ENCODE data around the gene CASZ1. TPM values are rescaled to one million over a fixed set of nuclear protein-coding genes. Genes with fewer than 3 reads are reported as not detected.

Gene CASZ1
- total RNA-seq, 2 donors from 2014 or later, result 45.0 to 56.0 TPM

DNA sequence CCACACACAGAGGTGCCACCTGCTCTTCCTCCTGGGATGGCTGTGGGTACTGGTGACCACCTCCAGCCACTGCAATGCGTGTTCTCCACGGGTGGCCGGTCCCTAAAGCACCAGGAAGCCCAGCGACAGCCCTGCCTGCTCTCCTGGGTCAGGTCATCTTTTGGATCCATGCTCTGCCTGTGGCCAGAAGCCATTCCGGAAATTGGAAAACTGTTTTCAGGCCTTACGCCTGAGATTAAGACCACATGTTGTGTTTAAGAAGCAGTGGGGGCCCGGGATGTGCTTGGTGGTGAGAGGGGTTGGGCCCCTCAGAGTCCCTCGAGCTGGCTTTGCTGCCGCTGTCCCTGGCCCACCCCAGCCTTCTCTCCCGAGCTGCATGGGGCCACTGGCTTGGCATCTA, 170.9 kb downstream of the CASZ1 start:
- Histone ChIP-seq H3K27ac (no peak overlapping the region), H3K27me3 (no peaks in the 10 kb centered on the region), H3K4me3 (no peak overlapping the region), H3K9ac (ENCODE audit: low read depth in 2 of 2, low read length in 2 of 2) (no peak overlapping the region), H3K4me1 (no peaks in the 10 kb centered on the region), H3K36me3 (no peaks in the 10 kb centered on the region), H3K9me3 (no peaks in the 10 kb centered on the region)
- DNase-seq, result no peak
- TF ChIP-seq, protein P1, sequence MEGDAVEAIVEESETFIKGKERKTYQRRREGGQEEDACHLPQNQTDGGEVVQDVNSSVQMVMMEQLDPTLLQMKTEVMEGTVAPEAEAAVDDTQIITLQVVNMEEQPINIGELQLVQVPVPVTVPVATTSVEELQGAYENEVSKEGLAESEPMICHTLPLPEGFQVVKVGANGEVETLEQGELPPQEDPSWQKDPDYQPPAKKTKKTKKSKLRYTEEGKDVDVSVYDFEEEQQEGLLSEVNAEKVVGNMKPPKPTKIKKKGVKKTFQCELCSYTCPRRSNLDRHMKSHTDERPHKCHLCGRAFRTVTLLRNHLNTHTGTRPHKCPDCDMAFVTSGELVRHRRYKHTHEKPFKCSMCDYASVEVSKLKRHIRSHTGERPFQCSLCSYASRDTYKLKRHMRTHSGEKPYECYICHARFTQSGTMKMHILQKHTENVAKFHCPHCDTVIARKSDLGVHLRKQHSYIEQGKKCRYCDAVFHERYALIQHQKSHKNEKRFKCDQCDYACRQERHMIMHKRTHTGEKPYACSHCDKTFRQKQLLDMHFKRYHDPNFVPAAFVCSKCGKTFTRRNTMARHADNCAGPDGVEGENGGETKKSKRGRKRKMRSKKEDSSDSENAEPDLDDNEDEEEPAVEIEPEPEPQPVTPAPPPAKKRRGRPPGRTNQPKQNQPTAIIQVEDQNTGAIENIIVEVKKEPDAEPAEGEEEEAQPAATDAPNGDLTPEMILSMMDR (IDR thresholded peaks at IDR 0.05), result no peak
- intact Hi-C loops (cut with DNase I), result no loop called here

DNA sequence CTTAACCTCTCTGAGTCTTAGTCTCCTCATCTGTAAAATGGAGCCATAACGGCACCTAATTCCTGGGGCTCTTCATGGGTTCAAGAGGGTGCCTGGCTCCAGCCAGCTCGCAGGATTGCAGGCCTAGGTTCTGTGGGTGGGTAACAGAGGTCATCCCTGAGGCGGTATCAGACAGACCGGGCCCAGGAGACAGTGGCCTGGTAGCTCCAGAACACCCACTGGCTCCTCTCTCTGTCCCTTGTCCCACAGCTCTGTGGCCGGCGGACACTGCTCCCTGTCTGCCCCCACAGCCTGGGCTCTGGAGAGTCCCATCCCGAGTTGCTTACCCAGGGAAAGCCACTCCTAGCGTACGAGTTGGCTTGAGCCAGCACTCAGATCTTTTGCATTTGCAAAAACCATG, 171.4 kb downstream of the CASZ1 start:
- TF ChIP-seq, protein P1 (IDR thresholded peaks at IDR 0.05), result no peak
- H3K4me3 ChIP-seq, result no peak overlapping the region
- H3K9me3 ChIP-seq, result no peaks in the 10 kb centered on the region
- no peaks in the 10 kb centered on the region for H3K4me1 ChIP-seq
- no peak overlapping the region for H3K27ac ChIP-seq
- no peak for DNase-seq
- H3K27me3 ChIP-seq, result no peaks in the 10 kb centered on the region
- intact Hi-C loops (cut with DNase I), result no loop called here
- H3K9ac ChIP-seq (ENCODE audit: low read depth in 2 of 2, low read length in 2 of 2), result no peak overlapping the region
- no peaks in the 10 kb centered on the region for H3K36me3 ChIP-seq

DNA sequence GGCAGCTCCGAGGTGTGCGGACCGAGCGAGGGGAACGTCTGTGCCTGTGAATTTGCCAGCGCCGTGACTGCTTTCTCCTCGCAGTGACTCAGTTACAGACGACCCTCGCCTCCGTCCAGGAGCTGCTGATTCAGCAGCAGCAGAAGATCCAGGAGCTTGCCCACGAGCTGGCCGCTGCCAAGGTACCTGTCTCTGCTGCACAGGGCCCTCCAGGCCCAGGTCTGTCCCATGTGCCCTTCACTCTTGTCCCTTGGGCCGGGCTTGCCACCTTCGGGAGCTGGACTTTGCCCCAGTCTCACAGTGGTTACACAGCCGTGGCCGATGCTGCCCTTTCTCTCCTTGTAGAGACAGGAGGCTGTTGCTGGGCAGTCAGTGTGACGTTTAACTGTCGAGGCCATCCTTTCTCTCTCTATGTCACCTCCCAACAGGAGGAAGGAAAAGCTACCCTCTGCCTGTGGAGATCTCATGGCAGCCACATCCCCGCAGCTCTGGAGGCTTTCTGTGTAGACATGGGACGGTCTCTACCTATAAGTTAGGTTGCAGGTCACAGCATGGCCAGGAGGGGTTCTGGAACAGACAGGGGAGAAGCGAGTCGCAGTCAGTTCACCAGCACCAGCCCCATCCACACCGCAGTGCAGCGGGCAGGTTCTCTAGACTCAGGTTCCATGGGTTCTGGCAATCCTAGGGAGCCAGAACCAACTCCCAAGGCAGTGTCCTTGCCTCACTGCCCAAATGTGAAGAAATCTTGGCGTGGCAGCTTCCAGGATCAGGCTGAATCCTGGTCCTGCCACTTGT, 172.0 kb downstream of the CASZ1 start:
- H3K4me3 ChIP-seq, result no peak overlapping the region
- H3K27ac ChIP-seq, result no peak overlapping the region
- TF ChIP-seq, protein P1 (IDR thresholded peaks at IDR 0.05), result no peak
- no peaks in the 10 kb centered on the region for H3K4me1 ChIP-seq
- H3K36me3 ChIP-seq, result no peaks in the 10 kb centered on the region
- H3K9me3 ChIP-seq, result no peaks in the 10 kb centered on the region
- intact Hi-C loops (cut with DNase I), result no loop called here
- H3K27me3 ChIP-seq, result no peaks in the 10 kb centered on the region
- no peak for DNase-seq
- no peak overlapping the region for H3K9ac ChIP-seq (ENCODE audit: low read depth in 2 of 2, low read length in 2 of 2)

DNA sequence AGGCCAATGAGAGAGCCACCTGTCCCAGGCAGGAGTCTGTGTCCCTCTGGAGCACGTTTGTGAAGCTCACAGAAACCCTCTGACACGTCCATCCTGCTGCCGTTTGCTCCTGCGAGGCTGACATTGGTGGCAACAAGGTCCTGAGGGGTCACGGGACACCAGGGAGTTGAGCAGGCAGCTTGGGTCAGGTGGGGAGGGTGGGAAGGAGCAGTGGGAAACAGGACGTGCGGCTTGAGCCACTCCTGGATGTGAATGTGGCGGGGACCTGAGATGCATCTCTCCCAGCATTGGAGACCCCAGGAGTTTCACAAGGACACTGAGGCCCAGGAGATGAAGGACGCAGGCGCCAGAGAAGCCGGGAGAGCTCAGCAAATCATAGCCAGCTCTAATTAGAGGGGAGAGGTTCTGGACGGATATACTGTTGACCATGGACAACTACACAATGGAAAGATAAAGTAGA, 172.7 kb downstream of the CASZ1 start:
- Histone ChIP-seq H3K4me3 (no peak overlapping the region), H3K27ac (no peak overlapping the region), H3K36me3 (no peaks in the 10 kb centered on the region), H3K9me3 (no peaks in the 10 kb centered on the region), H3K27me3 (no peaks in the 10 kb centered on the region), H3K9ac (ENCODE audit: low read depth in 2 of 2, low read length in 2 of 2) (no peak overlapping the region), H3K4me1 (no peaks in the 10 kb centered on the region)
- TF ChIP-seq, protein P1 (IDR thresholded peaks at IDR 0.05), result no peak
- intact Hi-C loops (cut with DNase I), result no loop called here
- no peak for DNase-seq

DNA sequence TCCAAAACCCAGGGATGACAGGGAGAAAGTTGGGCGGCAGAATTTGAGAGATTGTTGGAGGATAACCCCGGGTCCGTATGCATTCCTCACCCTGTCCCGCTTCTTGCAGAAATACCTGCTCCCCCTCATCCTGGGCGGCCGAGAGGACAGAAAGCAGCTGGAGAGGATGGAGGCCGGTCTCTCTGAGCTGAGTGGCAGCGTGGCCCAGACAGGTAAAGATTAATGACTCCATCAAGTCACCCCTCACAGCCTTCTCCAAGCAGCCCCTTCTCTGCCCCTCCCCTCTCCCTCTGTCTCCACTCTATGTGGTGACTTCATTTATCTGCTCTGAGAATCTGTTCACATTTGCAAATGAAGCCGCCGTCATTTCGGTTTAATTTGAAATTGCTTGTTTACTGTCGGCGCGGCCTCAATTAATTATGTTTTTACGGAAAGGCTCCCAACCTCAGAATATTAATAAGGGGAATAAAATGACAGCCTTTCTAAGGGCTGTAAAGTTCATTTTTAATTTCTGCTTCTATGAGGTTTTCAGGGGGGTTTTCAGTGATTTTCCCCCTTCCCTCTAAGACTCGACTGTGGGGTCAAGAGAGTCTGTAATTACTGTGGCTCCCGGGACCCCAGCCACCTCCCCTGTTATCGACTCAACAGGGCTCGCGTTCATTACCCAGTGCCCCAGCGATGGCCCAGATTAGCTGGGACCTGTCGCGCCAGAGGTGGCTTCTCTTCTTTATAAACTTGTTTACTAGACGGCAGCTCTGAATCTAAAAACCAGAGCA, 173.3 kb downstream of the CASZ1 start:
- H3K27ac ChIP-seq, result no peak overlapping the region
- TF ChIP-seq, protein P1 (IDR thresholded peaks at IDR 0.05), result no peak
- DNase-seq, result no peak

More for the DNA sequence above, 173.3 kb downstream of the CASZ1 start:
- intact Hi-C loops (cut with DNase I), result no loop called here
- no peaks in the 10 kb centered on the region for H3K9me3 ChIP-seq
- H3K36me3 ChIP-seq, result no peaks in the 10 kb centered on the region
- no peaks in the 10 kb centered on the region for H3K27me3 ChIP-seq
- H3K4me3 ChIP-seq, result no peak overlapping the region
- H3K9ac ChIP-seq (ENCODE audit: low read depth in 2 of 2, low read length in 2 of 2), result no peak overlapping the region
- H3K4me1 ChIP-seq, result no peaks in the 10 kb centered on the region

Measured in colonic mucosa (tissue), 4 donors.